HepG2 (cell line): ENCODE measurements around the gene RELB. TPM values are rescaled to one million over a fixed set of nuclear protein-coding genes. Genes with fewer than 3 reads are reported as not detected.

Experiments used
- NFKB2 ChIP-seq: sonication (generic); formaldehyde crosslinking; IDR thresholded peaks from 2 replicates; pipeline ENCODE4 v1.4.0; 2020; ENCODE audit warnings: missing genetic modification reagents, borderline replicate concordance
- NR0B2 ChIP-seq: sonication (generic); formaldehyde crosslinking; IDR thresholded peaks from 2 replicates; pipeline ENCODE4 v1.4.0; 2020; ENCODE audit warnings: mild to moderate bottlenecking, missing genetic modification reagents
- PHF8 ChIP-seq: sonication (generic); formaldehyde crosslinking; IDR thresholded peaks from 2 replicates; pipeline ENCODE4 v1.5.0; 2020; ENCODE audit warnings: missing genetic modification reagents
- REST ChIP-seq, 2 experiments: IDR thresholded peaks; 2 replicates each; pipeline ENCODE4 v1.6.1; 2011 to 2012; ENCODE audit warnings: low read length in 2 of 2, borderline replicate concordance in 1 of 2, low read depth in 1 of 2, mild to moderate bottlenecking in 1 of 2, moderate library complexity in 1 of 2
- SIN3A ChIP-seq: IDR thresholded peaks from 2 replicates; pipeline ENCODE4 v1.6.1; 2011; ENCODE audit warnings: low read depth, mild to moderate bottlenecking, control low read depth, low read length, borderline replicate concordance
- SIX4 ChIP-seq: sonication (generic); formaldehyde crosslinking; IDR thresholded peaks from 2 replicates; pipeline ENCODE4 v1.4.0; 2020; ENCODE audit warnings: missing genetic modification reagents
- TMF1 ChIP-seq: sonication (generic); formaldehyde crosslinking; IDR thresholded peaks from 2 replicates; pipeline ENCODE4 v1.8.1; 2022; ENCODE audit warnings: low read depth, missing genetic modification reagents
- ZNF143 ChIP-seq: sonication (generic); formaldehyde crosslinking; IDR thresholded peaks from 2 replicates; pipeline ENCODE4 v1.4.0; 2020; ENCODE audit warnings: missing genetic modification reagents
- ZNF275 ChIP-seq: sonication (generic); formaldehyde crosslinking; IDR thresholded peaks from 2 replicates; pipeline ENCODE4 v1.8.0; 2022; ENCODE audit warnings: missing genetic modification reagents, mild to moderate bottlenecking, inconsistent platforms, borderline replicate concordance
- ZNF652 ChIP-seq: IDR thresholded peaks from 2 replicates; pipeline ENCODE4 v1.6.1; 2016; ENCODE audit warnings: low read depth, borderline replicate concordance
- ZNF878 ChIP-seq: sonication (generic); formaldehyde crosslinking; IDR thresholded peaks from 2 replicates; pipeline ENCODE4 v1.8.1; 2023; ENCODE audit warnings: mild to moderate bottlenecking, missing genetic modification reagents, moderate library complexity
- polyA plus RNA-seq, 8 experiments: library from polyadenylated mRNA; depleted of rRNA in 3 of 8; stranded (reverse) in 7 of 8; unstranded in 1 of 8; fragments of >200 nt; fragmentation: Illumina TruSeq in 4 of 8; extraction: Trizol in 4 of 8; gene quantifications; 2 replicates each; pipeline versions ENCODE4 v1.2.1 to v1.2.3, GENCODE V29; 2011 to 2016; ENCODE audit warnings: low read depth in 4 of 8, missing spikeins in 1 of 8, mixed read lengths in 1 of 8; ENCODE audit not compliant: insufficient read depth in 1 of 8
- total RNA-seq, 5 experiments: library from RNA; depleted of rRNA; stranded (reverse); fragments of >200 nt; fragmentation: Illumina TruSeq; extraction: Trizol; gene quantifications; 2 replicates each; pipeline ENCODE4 v1.2.3, GENCODE V29; 2016; ENCODE audit warnings: low read depth in 1 of 5
- TF ChIP-seq, protein P1 (sequence below): sonication (generic); formaldehyde crosslinking; IDR thresholded peaks from one replicate; pipeline ENCODE4 v1.5.1; 2020; ENCODE audit warnings: mild to moderate bottlenecking, missing genetic modification reagents; ENCODE audit errors: not compliant biosample characterization

The RELB gene
- total and polyA plus RNA-seq, 2 of the 13 experiments (the other 11 are each of a cell fraction or from before 2014, with no cell fraction given): 1.9 to 3.5 TPM

GRCh38 chr19:45079063-45079910, 78.0 kb downstream of the RELB start, which contains the start of gene GEMIN7 (continued):
- TF ChIP-seq, protein P1, sequence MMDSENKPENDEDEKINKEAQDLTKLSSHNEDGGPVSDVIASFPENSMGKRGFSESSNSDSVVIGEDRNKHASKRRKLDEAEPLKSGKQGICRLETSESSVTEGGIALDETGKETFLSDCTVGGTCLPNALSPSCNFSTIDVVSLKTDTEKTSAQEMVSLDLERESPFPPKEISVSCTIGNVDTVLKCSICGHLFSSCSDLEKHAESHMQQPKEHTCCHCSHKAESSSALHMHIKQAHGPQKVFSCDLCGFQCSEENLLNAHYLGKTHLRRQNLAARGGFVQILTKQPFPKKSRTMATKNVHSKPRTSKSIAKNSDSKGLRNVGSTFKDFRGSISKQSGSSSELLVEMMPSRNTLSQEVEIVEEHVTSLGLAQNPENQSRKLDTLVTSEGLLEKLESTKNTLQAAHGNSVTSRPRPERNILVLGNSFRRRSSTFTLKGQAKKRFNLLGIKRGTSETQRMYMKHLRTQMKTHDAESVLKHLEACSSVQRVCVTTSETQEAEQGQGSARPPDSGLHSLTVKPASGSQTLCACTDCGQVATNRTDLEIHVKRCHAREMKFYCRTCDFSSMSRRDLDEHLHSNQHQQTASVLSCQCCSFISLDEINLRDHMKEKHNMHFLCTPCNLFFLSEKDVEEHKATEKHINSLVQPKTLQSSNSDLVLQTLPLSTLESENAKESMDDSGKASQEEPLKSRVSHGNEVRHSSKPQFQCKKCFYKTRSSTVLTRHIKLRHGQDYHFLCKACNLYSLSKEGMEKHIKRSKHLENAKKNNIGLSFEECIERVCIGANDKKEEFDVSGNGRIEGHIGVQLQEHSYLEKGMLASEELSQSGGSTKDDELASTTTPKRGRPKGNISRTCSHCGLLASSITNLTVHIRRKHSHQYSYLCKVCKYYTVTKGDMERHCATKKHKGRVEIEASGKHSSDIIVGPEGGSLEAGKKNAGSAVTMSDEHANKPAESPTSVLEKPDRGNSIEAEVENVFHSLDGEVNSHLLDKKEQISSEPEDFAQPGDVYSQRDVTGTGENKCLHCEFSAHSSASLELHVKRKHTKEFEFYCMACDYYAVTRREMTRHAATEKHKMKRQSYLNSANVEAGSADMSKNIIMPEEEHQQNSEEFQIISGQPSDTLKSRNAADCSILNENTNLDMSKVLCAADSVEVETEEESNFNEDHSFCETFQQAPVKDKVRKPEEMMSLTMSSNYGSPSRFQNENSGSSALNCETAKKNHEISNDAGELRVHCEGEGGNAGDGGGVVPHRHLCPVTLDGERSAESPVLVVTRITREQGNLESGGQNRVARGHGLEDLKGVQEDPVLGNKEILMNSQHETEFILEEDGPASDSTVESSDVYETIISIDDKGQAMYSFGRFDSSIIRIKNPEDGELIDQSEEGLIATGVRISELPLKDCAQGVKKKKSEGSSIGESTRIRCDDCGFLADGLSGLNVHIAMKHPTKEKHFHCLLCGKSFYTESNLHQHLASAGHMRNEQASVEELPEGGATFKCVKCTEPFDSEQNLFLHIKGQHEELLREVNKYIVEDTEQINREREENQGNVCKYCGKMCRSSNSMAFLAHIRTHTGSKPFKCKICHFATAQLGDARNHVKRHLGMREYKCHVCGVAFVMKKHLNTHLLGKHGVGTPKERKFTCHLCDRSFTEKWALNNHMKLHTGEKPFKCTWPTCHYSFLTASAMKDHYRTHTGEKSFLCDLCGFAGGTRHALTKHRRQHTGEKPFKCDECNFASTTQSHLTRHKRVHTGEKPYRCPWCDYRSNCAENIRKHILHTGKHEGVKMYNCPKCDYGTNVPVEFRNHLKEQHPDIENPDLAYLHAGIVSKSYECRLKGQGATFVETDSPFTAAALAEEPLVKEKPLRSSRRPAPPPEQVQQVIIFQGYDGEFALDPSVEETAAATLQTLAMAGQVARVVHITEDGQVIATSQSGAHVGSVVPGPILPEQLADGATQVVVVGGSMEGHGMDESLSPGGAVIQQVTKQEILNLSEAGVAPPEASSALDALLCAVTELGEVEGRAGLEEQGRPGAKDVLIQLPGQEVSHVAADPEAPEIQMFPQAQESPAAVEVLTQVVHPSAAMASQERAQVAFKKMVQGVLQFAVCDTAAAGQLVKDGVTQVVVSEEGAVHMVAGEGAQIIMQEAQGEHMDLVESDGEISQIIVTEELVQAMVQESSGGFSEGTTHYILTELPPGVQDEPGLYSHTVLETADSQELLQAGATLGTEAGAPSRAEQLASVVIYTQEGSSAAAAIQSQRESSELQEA (CRISPR knock-in tag): no peak
- peak; percentile 57; the same call in 1 of the 2 replicates for TF ChIP-seq SIX4 (CRISPR knock-in tag)
- 0 out of 2 replicates have a peak, but pooled peaks have one; percentile 69 for TF ChIP-seq ZNF275 (CRISPR knock-in tag)
- TF ChIP-seq NR0B2 (CRISPR knock-in tag): peak; percentile 99
- no peak; a peak in 1 of 4 replicates for TF ChIP-seq REST (IDR thresholded peaks at IDR 0.05; ENCODE audit: borderline replicate concordance in 1 of 2, low read depth in 1 of 2, low read length in 2 of 2)
- TF ChIP-seq TMF1 (CRISPR knock-in tag): peak; percentile 95
- peak; percentile 93 for TF ChIP-seq NFKB2 (CRISPR knock-in tag)
- TF ChIP-seq ZNF143: peak; percentile 60
- TF ChIP-seq SIN3A: peak; percentile 90
- TF ChIP-seq ZNF652: 0 out of 2 replicates have a peak, but pooled peaks have one; percentile 13
- no peak; the same call in 1 of the 2 replicates for TF ChIP-seq ZNF878 (CRISPR knock-in tag)
- peak; percentile 85 for TF ChIP-seq PHF8 (CRISPR knock-in tag)
